ENCODE data around the gene RAPGEF1. TPM values are rescaled to one million over a fixed set of nuclear protein-coding genes. Genes with fewer than 3 reads are reported as not detected.
"Not testable (repeated sequence)": the region's sequence is repeated elsewhere in the genome, so short reads cannot be mapped to it uniquely, and the experiment has no call there.

The RAPGEF1 gene
- total and polyA plus RNA-seq, 4 donors: 17.5 to 93.2 (median 54.7) TPM

- Histone ChIP-seq H3K27ac (ENCODE audit: low read depth in 1 of 2, low read length in 2 of 2) (no peak overlapping the region), H3K4me1 (ENCODE audit: control insufficient read depth in 1 of 2, insufficient read depth in 2 of 2, low read length in 2 of 2) (peaks cover 3 to 5% of the 10 kb centered on the region in 2 donors), H3K4me3 (ENCODE audit: low read length in 2 of 2) (no peak overlapping the region), H3K9me3 (ENCODE audit: control insufficient read depth, low read length) (no peaks in the 10 kb centered on the region), H3K27me3 (ENCODE audit: control insufficient read depth in 1 of 2, insufficient read depth in 2 of 2, low read length in 1 of 2) (no peaks in the 10 kb centered on the region), H3K36me3 (ENCODE audit: control insufficient read depth in 1 of 2, insufficient read depth in 2 of 2, low read length in 1 of 2) (no peaks in the 10 kb centered on the region)
- DNase-seq (no peak), ATAC-seq (ENCODE audit: low FRiP score) (no peak)
- intact Hi-C loops (cut with DNase I): no loop called here
- 92 to 93% methylated on average over 9 of the region's 9 CpGs for WGBS, 2 donors
These were observed 82.9 kb downstream of the RAPGEF1 start for GRCh38 chr9:131657037-131657377.

- intact Hi-C loops (cut with DNase I): no loop called here
These were observed 83.4 kb downstream of the RAPGEF1 start for GRCh38 chr9:131656356-131657036.

GRCh38 chr9:131654369-131654768, 85.5 kb downstream of the RAPGEF1 start:
- intact Hi-C loops (cut with DNase I): not testable (repeated sequence)

More at GRCh38 chr9:131656356-131657036, 83.4 kb downstream of the RAPGEF1 start:
- no peak overlapping the region for H3K27ac ChIP-seq (ENCODE audit: low read depth in 1 of 2, low read length in 2 of 2)
- no peaks in the 10 kb centered on the region for H3K27me3 ChIP-seq (ENCODE audit: control insufficient read depth in 1 of 2, insufficient read depth in 2 of 2, low read length in 1 of 2)
- H3K4me1 ChIP-seq (ENCODE audit: control insufficient read depth in 1 of 2, insufficient read depth in 2 of 2, low read length in 2 of 2): peaks cover 3 to 5% of the 10 kb centered on the region in 2 donors
- no peak overlapping the region for H3K4me3 ChIP-seq (ENCODE audit: low read length in 2 of 2)
- ATAC-seq (ENCODE audit: low FRiP score) (peak; percentile 68), DNase-seq (peak in 1 of 2 donors; percentile 91)
- no peaks in the 10 kb centered on the region for H3K9me3 ChIP-seq (ENCODE audit: control insufficient read depth, low read length)
- no peaks in the 10 kb centered on the region for H3K36me3 ChIP-seq (ENCODE audit: control insufficient read depth in 1 of 2, insufficient read depth in 2 of 2, low read length in 1 of 2)
- 86 to 87% methylated on average over 9 of the region's 9 CpGs for WGBS, 2 donors

DNA sequence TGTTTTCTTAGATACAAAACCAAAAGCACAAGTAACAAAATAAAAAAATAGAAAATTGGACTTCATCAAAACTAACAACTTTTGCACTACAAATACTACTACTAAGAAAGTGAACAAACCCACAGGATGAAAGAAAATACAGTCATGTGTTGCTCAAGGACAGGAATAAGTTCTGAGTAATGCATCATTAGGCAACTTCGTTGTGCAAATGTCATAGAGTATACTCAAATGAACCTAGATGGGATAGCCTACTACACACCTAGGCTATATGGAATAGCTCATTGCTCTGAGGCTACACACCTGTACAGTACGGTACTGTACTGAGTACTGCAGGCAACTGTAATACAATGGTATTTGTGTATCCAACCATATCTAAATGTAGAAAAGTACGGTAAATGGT, 88.3 kb downstream of the RAPGEF1 start:
- no peaks in the 10 kb centered on the region for H3K27me3 ChIP-seq (ENCODE audit: control insufficient read depth in 1 of 2, insufficient read depth in 2 of 2, low read length in 1 of 2)
- intact Hi-C loops (cut with DNase I): no loop called here
- DNase-seq: no peak
- no peak overlapping the region for H3K4me3 ChIP-seq (ENCODE audit: low read length in 2 of 2)
- H3K36me3 ChIP-seq (ENCODE audit: control insufficient read depth in 1 of 2, insufficient read depth in 2 of 2, low read length in 1 of 2): no peaks in the 10 kb centered on the region
- 84 to 89% methylated on average over 3 of the region's 3 CpGs for WGBS, 2 donors
- H3K4me1 ChIP-seq (ENCODE audit: control insufficient read depth in 1 of 2, insufficient read depth in 2 of 2, low read length in 2 of 2): no peaks in the 10 kb centered on the region
- H3K9me3 ChIP-seq (ENCODE audit: control insufficient read depth, low read length): no peaks in the 10 kb centered on the region
- H3K27ac ChIP-seq (ENCODE audit: low read depth in 1 of 2, low read length in 2 of 2): no peak overlapping the region
- ATAC-seq (ENCODE audit: low FRiP score): no peak

More at GRCh38 chr9:131654369-131654768, 85.5 kb downstream of the RAPGEF1 start:
- H3K4me3 ChIP-seq (ENCODE audit: low read length in 2 of 2); H3K27me3 ChIP-seq (ENCODE audit: control insufficient read depth in 1 of 2, insufficient read depth in 2 of 2, low read length in 1 of 2); ATAC-seq (ENCODE audit: low FRiP score); H3K4me1 ChIP-seq (ENCODE audit: control insufficient read depth in 1 of 2, insufficient read depth in 2 of 2, low read length in 2 of 2); DNase-seq; H3K36me3 ChIP-seq (ENCODE audit: control insufficient read depth in 1 of 2, insufficient read depth in 2 of 2, low read length in 1 of 2); H3K9me3 ChIP-seq (ENCODE audit: control insufficient read depth, low read length); H3K27ac ChIP-seq (ENCODE audit: low read depth in 1 of 2, low read length in 2 of 2): not testable (repeated sequence)
- 96 to 99% methylated on average over 5 of the region's 5 CpGs for WGBS, 2 donors

- Histone ChIP-seq H3K4me1 (ENCODE audit: control insufficient read depth in 1 of 2, insufficient read depth in 2 of 2, low read length in 2 of 2) (no peaks in the 10 kb centered on the region), H3K36me3 (ENCODE audit: control insufficient read depth in 1 of 2, insufficient read depth in 2 of 2, low read length in 1 of 2) (no peaks in the 10 kb centered on the region), H3K27me3 (ENCODE audit: control insufficient read depth in 1 of 2, insufficient read depth in 2 of 2, low read length in 1 of 2) (no peaks in the 10 kb centered on the region), H3K4me3 (ENCODE audit: low read length in 2 of 2) (no peak overlapping the region), H3K9me3 (ENCODE audit: control insufficient read depth, low read length) (no peaks in the 10 kb centered on the region), H3K27ac (ENCODE audit: low read depth in 1 of 2, low read length in 2 of 2) (no peak overlapping the region)
- WGBS, 2 donors: 99 to 100% methylated on average over 2 of the region's 2 CpGs
- intact Hi-C loops (cut with DNase I): no loop called here
- DNase-seq (no peak), ATAC-seq (ENCODE audit: low FRiP score) (no peak)
These were observed 88.7 kb downstream of the RAPGEF1 start for GRCh38 chr9:131651160-131651559.

GRCh38 chr9:131650254-131650653, 89.6 kb downstream of the RAPGEF1 start:
- peak; percentile 66 for ATAC-seq (ENCODE audit: low FRiP score)
- no peaks in the 10 kb centered on the region for H3K4me1 ChIP-seq (ENCODE audit: control insufficient read depth in 1 of 2, insufficient read depth in 2 of 2, low read length in 2 of 2)
- no peak overlapping the region for H3K27ac ChIP-seq (ENCODE audit: low read depth in 1 of 2, low read length in 2 of 2)
- H3K36me3 ChIP-seq (ENCODE audit: control insufficient read depth in 1 of 2, insufficient read depth in 2 of 2, low read length in 1 of 2): no peaks in the 10 kb centered on the region
- peak in 1 of 2 donors; percentile 76 for DNase-seq
- intact Hi-C loops (cut with DNase I): no loop called here
- H3K27me3 ChIP-seq (ENCODE audit: control insufficient read depth in 1 of 2, insufficient read depth in 2 of 2, low read length in 1 of 2): no peaks in the 10 kb centered on the region
- no peaks in the 10 kb centered on the region for H3K9me3 ChIP-seq (ENCODE audit: control insufficient read depth, low read length)
- WGBS, 2 donors: 77 to 81% methylated on average over 4 of the region's 4 CpGs
- H3K4me3 ChIP-seq (ENCODE audit: low read length in 2 of 2): no peak overlapping the region

- Histone ChIP-seq H3K9me3 (ENCODE audit: control insufficient read depth, low read length) (no peaks in the 10 kb centered on the region), H3K27ac (ENCODE audit: low read depth in 1 of 2, low read length in 2 of 2) (no peak overlapping the region), H3K4me3 (ENCODE audit: low read length in 2 of 2) (no peak overlapping the region), H3K36me3 (ENCODE audit: control insufficient read depth in 1 of 2, insufficient read depth in 2 of 2, low read length in 1 of 2) (no peaks in the 10 kb centered on the region), H3K4me1 (ENCODE audit: control insufficient read depth in 1 of 2, insufficient read depth in 2 of 2, low read length in 2 of 2) (no peaks in the 10 kb centered on the region), H3K27me3 (ENCODE audit: control insufficient read depth in 1 of 2, insufficient read depth in 2 of 2, low read length in 1 of 2) (no peaks in the 10 kb centered on the region)
- 95 to 96% methylated on average over 6 of the region's 6 CpGs for WGBS, 2 donors
- intact Hi-C loops (cut with DNase I): no loop called here
- ATAC-seq (ENCODE audit: low FRiP score): no peak
- no peak for DNase-seq
These were observed 90.2 kb downstream of the RAPGEF1 start for GRCh38 chr9:131649646-131650045.

- Histone ChIP-seq H3K36me3 (ENCODE audit: control insufficient read depth in 1 of 2, insufficient read depth in 2 of 2, low read length in 1 of 2) (peaks cover 0 to 1% of the 10 kb centered on the region in 2 donors), H3K27me3 (ENCODE audit: control insufficient read depth in 1 of 2, insufficient read depth in 2 of 2, low read length in 1 of 2) (no peaks in the 10 kb centered on the region), H3K27ac (ENCODE audit: low read depth in 1 of 2, low read length in 2 of 2) (no peak overlapping the region), H3K4me1 (ENCODE audit: control insufficient read depth in 1 of 2, insufficient read depth in 2 of 2, low read length in 2 of 2) (peaks cover 0 to 4% of the 10 kb centered on the region in 2 donors), H3K4me3 (ENCODE audit: low read length in 2 of 2) (no peak overlapping the region), H3K9me3 (ENCODE audit: control insufficient read depth, low read length) (no peaks in the 10 kb centered on the region)
- ATAC-seq (ENCODE audit: low FRiP score) (no peak), DNase-seq (no peak)
- 86 to 88% methylated on average over 13 of the region's 13 CpGs for WGBS, 2 donors
- intact Hi-C loops (cut with DNase I): no loop called here
These were observed 94.6 kb downstream of the RAPGEF1 start for GRCh38 chr9:131645078-131645776.
